Common myeloid progenitor, CD34-positive (primary cell): ENCODE results near the gene PATZ1.
A peak's percentile ranks its signal among the peaks of the same experiment; 100 is the strongest.

Source experiments
- CTCF ChIA-PET: fragments of 350-600 bp; sonication (Branson Sonifier 250); formaldehyde crosslinking; loops from one replicate; lab custom pipeline; 2021; ENCODE audit warnings: antibody characterized with exemption; lab: Charles Lee
- POLR2A ChIA-PET: fragments of 350-600 bp; sonication (Branson Sonifier 250); formaldehyde crosslinking; loops from one replicate; lab custom pipeline; 2021; ENCODE audit warnings: antibody characterized with exemption; lab: Charles Lee
- DNase-seq, 3 donors: peaks; one replicate each; pipeline versions ENCODE4 v3.0.0 to v3.0.0-alpha.2; 2013
- H3K27ac ChIP-seq, 2 experiments: 1 replicate in 1 of 2; 2 replicates in 1 of 2; pipeline ENCODE4 v1.7.0; 2013; ENCODE audit warnings: inconsistent platforms in 2 of 2, low read length in 2 of 2, mild to moderate bottlenecking in 2 of 2, low read depth in 1 of 2, moderate library complexity in 1 of 2; ENCODE audit not compliant: severe bottlenecking in 2 of 2, insufficient read depth in 1 of 2, poor library complexity in 1 of 2
- H3K27me3 ChIP-seq, 5 experiments: replicated peaks in 2 of 5; 1 replicate in 3 of 5; 2 replicates in 2 of 5; pipeline versions ENCODE4 v1.6.1 to v1.7.0; 2013; ENCODE audit warnings: low read length in 4 of 5, mild to moderate bottlenecking in 2 of 5, moderate library complexity in 2 of 5, inconsistent platforms in 1 of 5; ENCODE audit not compliant: insufficient read depth in 5 of 5, control insufficient read depth in 4 of 5
- H3K36me3 ChIP-seq, 4 experiments: 1 replicate in 2 of 4; 2 replicates in 2 of 4; pipeline versions ENCODE4 v1.6.1 to v1.7.0; 2013; ENCODE audit warnings: low read length in 3 of 4, control low read depth in 1 of 4, mild to moderate bottlenecking in 1 of 4; ENCODE audit not compliant: control insufficient read depth in 4 of 4, insufficient read depth in 4 of 4
- H3K4me1 ChIP-seq, 4 experiments: 1 replicate in 3 of 4; 2 replicates in 1 of 4; pipeline versions ENCODE4 v1.6.1 to v1.7.1; 2013; ENCODE audit warnings: low read length in 3 of 4, mild to moderate bottlenecking in 3 of 4, control low read depth in 1 of 4, inconsistent platforms in 1 of 4, moderate library complexity in 1 of 4; ENCODE audit not compliant: control insufficient read depth in 4 of 4, insufficient read depth in 4 of 4; ENCODE audit errors: control extremely low read depth in 1 of 4
- H3K4me3 ChIP-seq, 7 experiments: 1 replicate in 4 of 7; 2 replicates in 3 of 7; pipeline versions ENCODE4 v1.5.1 to v1.7.0; 2013; ENCODE audit warnings: mild to moderate bottlenecking in 7 of 7, low read length in 6 of 7, moderate library complexity in 6 of 7, inconsistent platforms in 2 of 7, low read depth in 2 of 7, control low read depth in 1 of 7; ENCODE audit not compliant: insufficient read depth in 4 of 7, control insufficient read depth in 1 of 7; ENCODE audit errors: extremely low read depth in 1 of 7
- H3K9me3 ChIP-seq, 5 experiments: 1 replicate in 4 of 5; 2 replicates in 1 of 5; pipeline versions ENCODE4 v1.6.1 to v1.7.1; 2013; ENCODE audit warnings: low read length in 4 of 5, mild to moderate bottlenecking in 2 of 5, inconsistent platforms in 1 of 5, low read depth in 1 of 5, moderate library complexity in 1 of 5; ENCODE audit not compliant: control insufficient read depth in 4 of 5, insufficient read depth in 2 of 5; ENCODE audit errors: control extremely low read depth in 1 of 5
- WGBS: methylation state at CpG from one replicate; pipeline ENCODE4 v1.1.5; 2013; ENCODE audit not compliant: insufficient coverage; 5-methylcytosine and 5-hydroxymethylcytosine counted together

Gene PATZ1

DNA sequence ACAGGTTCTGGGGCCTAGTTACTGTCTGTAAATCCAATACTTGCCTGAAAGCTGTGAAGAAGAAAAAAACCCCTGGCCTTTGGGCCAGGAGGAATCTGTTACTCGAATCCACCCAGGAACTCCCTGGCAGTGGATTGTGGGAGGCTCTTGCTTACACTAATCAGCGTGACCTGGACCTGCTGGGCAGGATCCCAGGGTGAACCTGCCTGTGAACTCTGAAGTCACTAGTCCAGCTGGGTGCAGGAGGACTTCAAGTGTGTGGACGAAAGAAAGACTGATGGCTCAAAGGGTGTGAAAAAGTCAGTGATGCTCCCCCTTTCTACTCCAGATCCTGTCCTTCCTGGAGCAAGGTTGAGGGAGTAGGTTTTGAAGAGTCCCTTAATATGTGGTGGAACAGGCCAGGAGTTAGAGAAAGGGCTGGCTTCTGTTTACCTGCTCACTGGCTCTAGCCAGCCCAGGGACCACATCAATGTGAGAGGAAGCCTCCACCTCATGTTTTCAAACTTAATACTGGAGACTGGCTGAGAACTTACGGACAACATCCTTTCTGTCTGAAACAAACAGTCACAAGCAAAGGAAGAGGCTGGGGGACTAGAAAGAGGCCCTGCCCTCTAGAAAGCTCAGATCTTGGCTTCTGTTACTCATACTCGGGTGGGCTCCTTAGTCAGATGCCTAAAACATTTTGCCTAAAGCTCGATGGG is 67.4 kb downstream of the PATZ1 start:
- no peak overlapping the region for H3K4me3 ChIP-seq
- H3K4me1 ChIP-seq, result peaks cover 0 to 5% (median 0%) of the 10 kb centered on the region in 4 experiments
- peaks cover 4 to 94% (median 70%) of the 10 kb centered on the region in 4 experiments for H3K36me3 ChIP-seq
- H3K27ac ChIP-seq, result no peak overlapping the region
- CTCF ChIA-PET, result interaction anchor here (0.8 to 1.7 kb wide), 3 partner anchors 10 to 68 kb away, joined by 3 to 5 read pairs (median 4); no protein-coding TSS in a partner anchor
- H3K9me3 ChIP-seq, result no peaks in the 10 kb centered on the region
- 100% methylated on average over 4 of the region's 6 CpGs for WGBS
- POLR2A ChIA-PET, result no interaction called here
- no peaks in the 10 kb centered on the region for H3K27me3 ChIP-seq
- no peak for DNase-seq

GRCh38 chr22:31278151-31278621 is 68.0 kb downstream of the PATZ1 start:
- Histone ChIP-seq H3K9me3 (no peaks in the 10 kb centered on the region), H3K36me3 (peaks cover 6 to 94% (median 70%) of the 10 kb centered on the region in 4 experiments), H3K27ac (peak overlapping the region in 1 of 2 experiments; percentile 38), H3K4me3 (no peak overlapping the region), H3K27me3 (no peaks in the 10 kb centered on the region), H3K4me1 (peaks cover 0 to 5% (median 0%) of the 10 kb centered on the region in 4 experiments)
- ChIA-PET CTCF (interaction anchor here (0.9 kb wide), 1 partner anchor 15 kb away, joined by 3 read pairs; no protein-coding TSS in a partner anchor), POLR2A (interaction anchor here (0.6 kb wide), 1 partner anchor 65 kb away, joined by 5 read pairs; no protein-coding TSS in a partner anchor)
- DNase-seq, result no peak
- WGBS, result 95% methylated on average over 4 of the region's 9 CpGs

- POLR2A ChIA-PET, result interaction anchor here (0.6 kb wide), 1 partner anchor 64 kb away, joined by 5 read pairs; no protein-coding TSS in a partner anchor
- H3K4me3 ChIP-seq, result no peak overlapping the region
- no peak for DNase-seq
- 89% methylated on average over 3 of the region's 5 CpGs for WGBS
- no peaks in the 10 kb centered on the region for H3K9me3 ChIP-seq
- H3K27ac ChIP-seq, result peak overlapping the region in 1 of 2 experiments; percentile 38
- CTCF ChIA-PET, result interaction anchor here (0.9 to 1.2 kb wide), 2 partner anchors 10 to 14 kb away, joined by 3 read pairs; no protein-coding TSS in a partner anchor
- peaks cover 0 to 3% (median under 1%) of the 10 kb centered on the region in 4 experiments for H3K4me1 ChIP-seq
- H3K27me3 ChIP-seq, result no peaks in the 10 kb centered on the region
- peaks cover 11 to 94% (median 69%) of the 10 kb centered on the region in 4 experiments for H3K36me3 ChIP-seq
Observed at GRCh38 chr22:31277741-31278140, 68.4 kb downstream of the PATZ1 start.

DNA sequence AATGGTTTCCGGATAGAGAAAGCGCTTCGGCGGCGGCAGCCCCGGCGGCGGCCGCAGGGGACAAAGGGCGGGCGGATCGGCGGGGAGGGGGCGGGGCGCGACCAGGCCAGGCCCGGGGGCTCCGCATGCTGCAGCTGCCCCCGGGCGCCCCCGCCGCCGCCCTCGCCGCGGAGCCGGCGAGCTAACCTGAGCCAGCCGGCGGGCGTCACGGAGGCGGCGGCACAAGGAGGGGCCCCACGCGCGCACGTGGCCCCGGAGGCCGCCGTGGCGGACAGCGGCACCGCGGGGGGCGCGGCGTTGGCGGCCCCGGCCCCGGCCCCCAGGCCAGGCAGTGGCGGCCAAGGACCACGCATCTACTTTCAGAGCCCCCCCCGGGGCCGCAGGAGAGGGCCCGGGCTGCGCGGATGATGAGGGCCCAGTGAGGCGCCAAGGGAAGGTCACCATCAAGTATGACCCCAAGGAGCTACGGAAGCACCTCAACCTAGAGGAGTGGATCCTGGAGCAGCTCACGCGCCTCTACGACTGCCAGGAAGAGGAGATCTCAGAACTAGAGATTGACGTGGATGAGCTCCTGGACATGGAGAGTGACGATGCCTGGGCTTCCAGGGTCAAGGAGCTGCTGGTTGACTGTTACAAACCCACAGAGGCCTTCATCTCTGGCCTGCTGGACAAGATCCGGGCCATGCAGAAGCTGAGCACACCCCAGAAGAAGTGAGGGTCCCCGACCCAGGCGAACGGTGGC is 69.5 kb downstream of the PATZ1 start:
- CTCF ChIA-PET, result interaction anchor here (1.2 kb wide), 2 partner anchors 9 to 16 kb away, joined by 3 read pairs; no protein-coding TSS in a partner anchor
- Histone ChIP-seq H3K4me3 (no peak overlapping the region), H3K9me3 (no peaks in the 10 kb centered on the region), H3K36me3 (peaks cover 13 to 91% (median 67%) of the 10 kb centered on the region in 4 experiments), H3K27me3 (no peaks in the 10 kb centered on the region), H3K27ac (no peak overlapping the region), H3K4me1 (peaks cover 0 to 5% (median 5%) of the 10 kb centered on the region in 4 experiments)
- no peak for DNase-seq
- 96% methylated on average over 45 of the region's 69 CpGs for WGBS
- POLR2A ChIA-PET, result no interaction called here
